HG02938 (cell line): Measurements from ENCODE around the gene PRR23E.

Source experiments
- ATAC-seq: cut with Tn5 transposase; IDR thresholded peaks from one replicate; pipeline ENCODE4 v1.9.1; 2021; ENCODE audit warnings: mild to moderate bottlenecking, moderate library complexity; ENCODE audit not compliant: unreplicated experiment

Gene PRR23E, protein sequence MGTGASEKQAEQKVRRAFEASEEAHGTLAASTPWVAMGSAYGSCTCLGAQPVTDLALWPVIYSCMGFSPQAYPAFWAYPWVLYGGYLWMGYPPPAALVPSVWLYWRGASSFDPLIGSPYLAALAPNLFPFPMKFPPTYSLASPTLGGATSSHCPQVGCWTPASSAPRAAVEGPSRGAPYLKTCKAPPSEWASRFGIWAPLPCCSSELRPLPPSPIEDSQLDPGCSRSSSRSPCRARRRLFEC

GRCh38 chr3:127192576-127193232 lies at the start of gene PRR23E:
PRR23E (plus strand) TSS chr3:127193131; CDS start chr3:127196686, 3,555 bp downstream.
- ATAC-seq = no peak

DNA sequence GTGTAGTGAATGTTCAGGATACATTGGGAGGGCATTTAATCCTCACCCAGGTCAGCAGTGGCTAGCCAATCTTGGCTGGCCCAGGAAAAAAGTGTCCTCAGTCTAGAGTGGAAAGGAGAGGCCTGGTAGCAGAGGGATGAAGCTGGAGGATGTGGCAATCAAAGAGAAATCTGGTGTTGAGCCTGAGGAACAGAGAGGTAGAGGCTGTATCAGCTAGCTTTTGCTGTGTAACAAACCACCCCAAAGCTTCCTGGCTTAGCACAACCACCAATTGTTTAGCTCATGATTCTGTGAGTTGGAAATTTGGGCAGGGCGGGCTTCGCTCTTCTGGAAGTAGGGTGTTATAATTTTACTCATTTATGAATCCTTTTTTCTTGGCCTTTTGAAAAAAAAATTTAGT lies 49.8 kb upstream of the PRR23E start:
- no peak for ATAC-seq

DNA sequence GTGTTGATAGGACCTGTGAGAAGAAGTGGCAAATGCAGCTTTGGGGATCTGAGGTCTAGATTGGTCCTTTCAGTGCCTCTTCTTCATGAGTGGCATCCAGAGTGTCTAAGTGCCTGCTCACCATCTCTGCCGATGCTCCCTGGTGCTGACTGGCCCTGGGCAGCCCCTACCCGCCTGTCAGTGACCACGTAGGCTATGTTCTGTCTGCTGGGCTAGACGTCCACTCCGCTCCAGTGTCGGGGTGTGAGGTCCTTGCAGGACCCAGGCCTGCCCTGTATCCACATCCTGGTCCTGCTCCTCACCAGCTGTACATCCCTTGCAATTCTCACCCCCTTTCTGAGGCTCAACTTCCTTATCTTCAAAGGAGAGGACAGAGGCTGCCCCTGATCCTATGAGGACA lies 48.3 kb upstream of the PRR23E start:
- ATAC-seq = no peak

GRCh38 chr3:127145266-127145665 lies 47.7 kb upstream of the PRR23E start:
- ATAC-seq = no peak

- no peak for ATAC-seq
Observed at GRCh38 chr3:127147291-127147885, 45.5 kb upstream of the PRR23E start.

GRCh38 chr3:127149621-127150310 lies 43.2 kb upstream of the PRR23E start:
- ATAC-seq = no peak

DNA sequence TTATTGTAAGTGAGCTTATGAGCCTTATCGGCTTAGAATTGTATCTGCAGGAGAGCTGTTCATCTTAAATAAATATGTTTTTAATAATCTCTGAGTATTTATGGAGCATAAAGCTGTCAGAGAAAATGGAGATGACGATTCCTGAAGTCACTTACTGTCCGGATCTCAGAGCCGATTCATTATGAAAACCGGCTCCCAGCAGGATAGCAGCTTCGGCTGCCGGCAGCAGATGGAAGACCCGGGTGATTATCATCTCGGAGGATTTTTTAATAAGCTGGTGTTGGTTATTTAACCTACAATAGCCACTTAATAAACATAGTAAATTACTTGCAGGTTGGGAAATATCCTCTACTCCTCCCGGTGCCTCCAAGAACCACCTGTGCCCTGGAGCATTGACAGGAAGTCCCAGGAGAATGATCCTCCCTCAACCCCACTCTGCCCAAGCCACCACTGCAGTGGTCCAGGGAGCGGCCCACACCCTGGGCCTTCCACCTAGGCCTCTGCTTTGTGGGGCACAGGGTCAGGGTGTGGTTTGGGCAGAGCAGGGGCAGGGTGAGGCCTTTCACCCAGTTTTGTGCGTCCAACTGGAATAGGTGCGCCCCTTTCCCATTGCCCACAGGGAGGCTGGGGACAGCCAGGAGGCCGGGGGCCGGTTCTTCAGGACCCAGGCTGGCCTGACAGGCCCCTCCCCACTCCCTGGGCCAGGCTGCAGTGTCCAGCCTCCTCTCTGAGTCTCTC lies 42.2 kb upstream of the PRR23E start:
- ATAC-seq = no peak

DNA sequence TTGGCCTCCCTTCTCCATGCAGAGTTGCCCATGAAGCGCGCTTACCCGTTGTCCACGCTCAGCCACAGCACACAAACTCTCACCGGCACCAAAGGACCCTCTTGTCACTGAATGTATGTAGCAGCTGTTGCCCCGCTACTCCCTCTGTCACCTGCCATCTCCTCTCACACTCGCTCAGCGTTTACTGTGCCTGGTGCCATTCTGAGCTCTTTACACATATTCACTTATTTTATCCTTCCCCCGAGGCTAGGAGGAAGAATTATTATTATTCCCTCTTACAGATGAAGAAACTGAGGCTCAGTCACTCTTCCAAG lies 41.7 kb upstream of the PRR23E start:
- ATAC-seq = no peak

- no peak for ATAC-seq
Observed at GRCh38 chr3:127151992-127152650, 40.8 kb upstream of the PRR23E start.

DNA sequence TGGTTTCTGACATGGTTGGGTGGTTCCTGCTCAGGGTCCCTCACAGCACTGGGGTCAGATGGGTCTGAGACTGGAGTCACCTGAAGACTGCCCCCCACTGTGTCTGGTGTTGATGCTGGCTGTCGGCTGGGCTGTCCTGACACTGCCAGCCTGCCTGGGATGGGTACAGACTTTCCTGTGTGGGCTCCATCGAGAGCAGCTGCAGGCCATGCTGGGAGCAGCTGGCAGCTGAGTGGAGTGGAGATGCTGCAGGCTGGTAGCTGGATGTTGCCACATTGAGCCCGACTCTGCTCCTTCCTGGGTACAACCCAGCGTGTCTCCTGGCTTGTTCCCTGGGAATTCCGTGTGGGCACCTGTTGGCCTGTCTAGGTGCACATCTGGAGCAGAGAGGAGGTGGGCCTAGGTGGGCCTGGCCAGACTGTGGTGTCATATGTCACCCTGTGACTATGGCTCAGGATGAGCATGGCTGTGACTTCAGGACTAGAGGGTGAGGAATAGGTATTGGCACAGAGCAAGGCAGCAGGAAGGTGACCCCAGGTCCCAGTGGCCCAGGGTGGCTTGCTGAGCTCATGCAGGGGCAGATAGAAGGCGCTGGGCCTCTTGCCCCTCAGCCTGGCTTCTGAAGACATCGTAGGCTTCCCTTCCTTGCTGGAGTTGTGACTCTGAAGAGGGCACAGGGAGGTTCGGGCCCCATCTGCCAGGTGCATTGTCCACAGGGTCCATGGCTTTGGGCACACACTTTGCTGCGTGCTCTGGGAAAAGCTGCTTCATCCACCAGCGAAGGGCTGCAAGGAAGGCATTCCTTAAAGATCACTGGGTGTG lies 40.0 kb upstream of the PRR23E start:
- ATAC-seq = no peak

DNA sequence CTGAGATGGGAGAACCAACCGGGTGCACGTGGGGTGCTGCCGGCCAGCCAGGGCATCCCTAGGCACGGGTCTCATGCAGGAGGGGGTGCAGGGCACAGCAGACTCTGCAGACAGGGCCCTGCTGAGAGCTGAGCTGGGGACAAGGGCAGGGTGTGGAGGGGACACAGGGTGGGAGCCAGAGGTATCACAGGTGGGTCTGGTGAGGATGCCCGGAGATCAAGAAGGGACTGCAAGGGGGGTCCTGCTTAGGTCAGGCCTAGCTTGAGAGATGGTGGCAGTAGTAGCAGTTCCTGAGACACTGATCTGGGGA lies 39.5 kb upstream of the PRR23E start:
- ATAC-seq = no peak

DNA sequence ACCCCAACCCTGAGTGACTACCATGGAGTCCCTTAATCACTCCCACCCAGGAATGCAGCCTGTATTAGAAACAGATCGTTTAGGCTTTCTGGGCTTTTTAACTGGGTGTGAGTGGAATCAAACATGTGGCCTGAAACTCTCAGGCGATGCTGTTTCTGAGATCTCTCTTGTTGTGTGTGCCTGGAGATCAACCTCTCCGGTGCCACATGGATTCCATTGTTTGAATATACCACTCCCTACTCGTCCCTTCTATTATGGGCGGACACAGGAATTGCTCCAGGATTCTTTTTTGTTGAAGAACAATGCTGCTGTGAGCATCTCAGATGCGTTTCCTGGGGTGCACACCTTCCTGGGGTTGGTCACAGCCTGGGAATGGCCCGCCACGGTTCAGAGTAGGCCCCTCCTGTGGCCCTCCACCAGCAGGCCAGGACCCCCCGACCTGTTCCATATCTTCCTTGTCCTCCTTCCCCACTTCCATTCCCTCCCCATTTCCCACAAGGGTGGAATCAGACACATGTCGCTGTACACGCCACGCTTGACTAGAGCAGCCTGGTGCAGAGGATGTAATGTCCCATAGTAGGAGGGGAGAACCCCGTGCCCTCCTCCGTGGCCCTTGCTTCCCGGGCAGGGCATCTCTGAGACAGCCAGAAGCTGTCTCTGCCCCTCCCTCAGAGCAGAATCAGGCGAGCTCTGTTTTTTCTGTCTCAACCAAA lies 36.4 kb upstream of the PRR23E start:
- no peak for ATAC-seq

GRCh38 chr3:127157171-127157828 lies 35.6 kb upstream of the PRR23E start:
- ATAC-seq = no peak

- no peak for ATAC-seq
Observed at GRCh38 chr3:127158614-127159229, 34.2 kb upstream of the PRR23E start.

DNA sequence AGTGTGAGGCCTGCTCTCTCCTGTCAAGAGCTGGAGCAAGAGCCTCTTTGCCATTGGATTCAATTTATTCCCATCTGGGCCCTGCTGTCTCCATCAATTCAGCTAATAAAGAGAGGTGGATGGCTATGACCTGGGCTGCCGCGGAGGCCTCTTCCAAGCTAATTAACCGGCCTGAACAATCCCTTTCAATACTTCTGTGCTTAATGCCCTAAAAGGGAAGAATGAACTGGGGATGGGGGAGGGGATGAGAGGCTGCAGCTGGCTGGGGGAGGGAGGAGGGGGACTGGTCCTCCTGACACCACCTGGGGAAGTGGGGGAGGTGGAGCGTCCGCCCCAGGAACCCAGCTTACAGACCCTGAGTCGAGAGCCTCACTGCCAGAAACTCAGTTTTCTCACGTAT lies 33.4 kb upstream of the PRR23E start:
- no peak for ATAC-seq

GRCh38 chr3:127161236-127161635 lies 31.7 kb upstream of the PRR23E start:
- no peak for ATAC-seq

GRCh38 chr3:127161973-127162579 lies 30.9 kb upstream of the PRR23E start:
- ATAC-seq = no peak
